Lung (tissue), 12 donors: Measurements from ENCODE around the gene ACOT7. TPM values are rescaled to one million over a fixed set of nuclear protein-coding genes. Genes with fewer than 3 reads are reported as not detected.
"Not testable (repeated sequence)": the region's sequence is repeated elsewhere in the genome, so short reads cannot be mapped to it uniquely, and the experiment has no call there.

Experiments
- ATAC-seq: fragments of 200-7000 bp; cut with Tn5 transposase; one replicate; pipeline ENCODE4 v1.9.1; 2020; ENCODE audit warnings: moderate number of reproducible peaks; ENCODE audit not compliant: insufficient read depth, low FRiP score
- DNase-seq, 3 donors: peaks; one replicate each; pipeline ENCODE4 v3.0.0-alpha.2; 2013 to 2017
- H3K27ac ChIP-seq, 2 donors: one replicate each; pipeline ENCODE4 v1.5.1; 2013; ENCODE audit warnings: mild to moderate bottlenecking in 2 of 2, moderate library complexity in 2 of 2, control low read depth in 1 of 2, inconsistent platforms in 1 of 2, low read depth in 1 of 2, low read length in 1 of 2
- H3K27me3 ChIP-seq, 3 donors: one replicate each; pipeline ENCODE4 v1.5.1; 2013; ENCODE audit warnings: low read length in 2 of 3; ENCODE audit not compliant: control insufficient read depth in 3 of 3, insufficient read depth in 3 of 3
- H3K36me3 ChIP-seq, 4 donors: one replicate each; pipeline ENCODE4 v1.5.1; 2013; ENCODE audit warnings: low read length in 4 of 4, mild to moderate bottlenecking in 1 of 4, moderate library complexity in 1 of 4; ENCODE audit not compliant: control insufficient read depth in 4 of 4, insufficient read depth in 4 of 4
- H3K4me1 ChIP-seq, 5 donors: one replicate each; pipeline ENCODE4 v1.5.1; 2013; ENCODE audit warnings: low read length in 5 of 5, mild to moderate bottlenecking in 2 of 5, moderate library complexity in 1 of 5; ENCODE audit not compliant: control insufficient read depth in 5 of 5, insufficient read depth in 5 of 5
- H3K4me3 ChIP-seq: one replicate; pipeline ENCODE4 v1.5.1; 2013; ENCODE audit warnings: mild to moderate bottlenecking, control low read depth, moderate library complexity
- H3K9ac ChIP-seq, 2 donors: one replicate each; pipeline ENCODE4 v1.5.1; 2013; ENCODE audit warnings: low read length in 2 of 2, control low read depth in 1 of 2; ENCODE audit not compliant: insufficient read depth in 1 of 2
- H3K9me3 ChIP-seq, 4 donors: one replicate each; pipeline ENCODE4 v1.5.1; 2013; ENCODE audit warnings: low read length in 3 of 4, mild to moderate bottlenecking in 1 of 4, moderate library complexity in 1 of 4; ENCODE audit not compliant: control insufficient read depth in 4 of 4, insufficient read depth in 3 of 4
- CTCF ChIP-seq: IDR thresholded peaks from 2 replicates; pipeline ENCODE4 v1.5.1; 2012; ENCODE audit warnings: mild to moderate bottlenecking; ENCODE audit errors: control extremely low read depth, extremely low read depth
- WGBS, 2 donors: extraction: QIAGEN DNeasy Blood & Tissue Kit; methylation state at CpG; one replicate each; pipeline ENCODE4 v1.1.7; 2013; 5-methylcytosine and 5-hydroxymethylcytosine counted together
- polyA plus RNA-seq, 2 donors: library from polyadenylated mRNA; stranded (reverse); fragments of 200-250 nt; gene quantifications; one replicate each; pipeline ENCODE4 v1.2.1, GENCODE V29; 2013
- total RNA-seq, 2 donors: library from RNA; depleted of rRNA in 1 of 2; stranded (reverse); fragments of >200 nt in 1 of 2; gene quantifications; one replicate each; pipeline ENCODE4 v1.2.1, GENCODE V29; 2014 to 2021
- donor health status: control.
- donor health status: control.
- donor health status: Bipolar disorder and iron deficiency.
- donor health status: healthy.
- donor health status: DM: yes; HTN: yes; CAD: no.

The ACOT7 gene
- total and polyA plus RNA-seq, 4 donors, result 8.8 to 37.4 (median 23.1) TPM

- H3K27ac ChIP-seq, result no peak overlapping the region
- peak in 1 of 3 donors; percentile 68 for DNase-seq
- TF ChIP-seq CTCF, result no peak
- WGBS, 2 donors, result 53 to 74% methylated on average over 6 of the region's 6 CpGs
- peak; percentile 9 for ATAC-seq
- H3K4me3 ChIP-seq, result no peak overlapping the region
- no peak overlapping the region for H3K9ac ChIP-seq
- H3K27me3 ChIP-seq, result no peaks in the 10 kb centered on the region
- no peaks in the 10 kb centered on the region for H3K9me3 ChIP-seq
- peaks cover 0 to 3% (median 0%) of the 10 kb centered on the region in 5 donors for H3K4me1 ChIP-seq
- peaks cover 2 to 27% (median 18%) of the 10 kb centered on the region in 4 donors for H3K36me3 ChIP-seq
These were observed 170.9 kb downstream of the ACOT7 start for GRCh38 chr1:6222636-6223035.

- H3K36me3 ChIP-seq, result peaks cover 0 to 27% (median 17%) of the 10 kb centered on the region in 4 donors
- WGBS, 2 donors, result 92% methylated on average over 12 of the region's 12 CpGs
- H3K27me3 ChIP-seq, result no peaks in the 10 kb centered on the region
- H3K9me3 ChIP-seq, result no peaks in the 10 kb centered on the region
- ATAC-seq, result no peak
- peaks cover 0 to 3% (median 0%) of the 10 kb centered on the region in 5 donors for H3K4me1 ChIP-seq
- no peak for DNase-seq
- H3K4me3 ChIP-seq, result no peak overlapping the region
- no peak overlapping the region for H3K27ac ChIP-seq
- H3K9ac ChIP-seq, result no peak overlapping the region
- no peak for TF ChIP-seq CTCF
These were observed 172.3 kb downstream of the ACOT7 start for GRCh38 chr1:6221210-6221784.

- Histone ChIP-seq H3K36me3 (peaks cover 0 to 21% (median 16%) of the 10 kb centered on the region in 4 donors), H3K9me3 (no peaks in the 10 kb centered on the region), H3K27ac (no peak overlapping the region), H3K4me1 (peaks cover 0 to 3% (median 0%) of the 10 kb centered on the region in 5 donors), H3K4me3 (no peak overlapping the region), H3K27me3 (no peaks in the 10 kb centered on the region), H3K9ac (no peak overlapping the region)
- no peak for ATAC-seq
- 78 to 86% methylated on average over 8 of the region's 8 CpGs for WGBS, 2 donors
- no peak for TF ChIP-seq CTCF
- DNase-seq, result peak in 1 of 3 donors; percentile 39
These were observed 173.3 kb downstream of the ACOT7 start for GRCh38 chr1:6220236-6220635.

- 86 to 92% methylated on average over 11 of the region's 11 CpGs for WGBS, 2 donors
- H3K36me3 ChIP-seq, result peaks cover 0 to 17% (median 13%) of the 10 kb centered on the region in 4 donors
These were observed 173.9 kb downstream of the ACOT7 start for GRCh38 chr1:6219641-6220040.

More at GRCh38 chr1:6219641-6220040, 173.9 kb downstream of the ACOT7 start:
- not testable (repeated sequence) for H3K9me3 ChIP-seq, H3K4me1 ChIP-seq, DNase-seq, H3K27me3 ChIP-seq, H3K27ac ChIP-seq, H3K4me3 ChIP-seq, ATAC-seq, H3K9ac ChIP-seq
